NCI-H524 treated with DMSO at 0.1 percent for 48 hours (cell line): ENCODE results near the gene NHERF1.

Experiments used
- DNase-seq: peaks from one replicate; lab custom pipeline; 2025; lab: John Stamatoyannopoulos, UW

NHERF1 gene

DNA sequence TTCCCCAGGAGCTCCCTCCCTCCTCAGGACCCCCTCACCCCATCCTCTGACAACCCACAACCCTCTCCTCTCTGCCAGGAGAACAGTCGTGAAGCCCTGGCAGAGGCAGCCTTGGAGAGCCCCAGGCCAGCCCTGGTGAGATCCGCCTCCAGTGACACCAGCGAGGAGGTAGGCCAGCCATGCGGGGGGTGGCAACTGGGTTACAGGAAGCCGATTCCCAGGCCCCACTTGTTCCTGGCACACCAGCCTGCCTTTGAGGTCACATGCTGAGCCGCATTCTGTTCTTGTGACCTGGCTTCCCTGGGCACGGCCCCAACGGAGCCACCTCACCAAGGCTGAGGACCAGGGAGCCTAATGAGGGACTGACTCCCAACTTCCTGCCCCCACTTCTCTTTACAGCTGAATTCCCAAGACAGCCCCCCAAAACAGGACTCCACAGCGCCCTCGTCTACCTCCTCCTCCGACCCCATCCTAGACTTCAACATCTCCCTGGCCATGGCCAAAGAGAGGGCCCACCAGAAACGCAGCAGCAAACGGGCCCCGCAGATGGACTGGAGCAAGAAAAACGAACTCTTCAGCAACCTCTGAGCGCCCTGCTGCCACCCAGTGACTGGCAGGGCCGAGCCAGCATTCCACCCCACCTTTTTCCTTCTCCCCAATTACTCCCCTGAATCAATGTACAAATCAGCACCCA is 19.8 kb downstream of the NHERF1 start:
- no peak for DNase-seq

DNA sequence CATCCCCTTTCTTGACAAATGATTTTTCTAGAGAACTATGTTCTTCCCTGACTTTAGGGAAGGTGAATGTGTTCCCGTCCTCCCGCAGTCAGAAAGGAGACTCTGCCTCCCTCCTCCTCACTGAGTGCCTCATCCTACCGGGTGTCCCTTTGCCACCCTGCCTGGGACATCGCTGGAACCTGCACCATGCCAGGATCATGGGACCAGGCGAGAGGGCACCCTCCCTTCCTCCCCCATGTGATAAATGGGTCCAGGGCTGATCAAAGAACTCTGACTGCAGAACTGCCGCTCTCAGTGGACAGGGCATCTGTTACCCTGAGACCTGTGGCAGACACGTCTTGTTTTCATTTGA is 20.3 kb downstream of the NHERF1 start:
- no peak for DNase-seq

DNA sequence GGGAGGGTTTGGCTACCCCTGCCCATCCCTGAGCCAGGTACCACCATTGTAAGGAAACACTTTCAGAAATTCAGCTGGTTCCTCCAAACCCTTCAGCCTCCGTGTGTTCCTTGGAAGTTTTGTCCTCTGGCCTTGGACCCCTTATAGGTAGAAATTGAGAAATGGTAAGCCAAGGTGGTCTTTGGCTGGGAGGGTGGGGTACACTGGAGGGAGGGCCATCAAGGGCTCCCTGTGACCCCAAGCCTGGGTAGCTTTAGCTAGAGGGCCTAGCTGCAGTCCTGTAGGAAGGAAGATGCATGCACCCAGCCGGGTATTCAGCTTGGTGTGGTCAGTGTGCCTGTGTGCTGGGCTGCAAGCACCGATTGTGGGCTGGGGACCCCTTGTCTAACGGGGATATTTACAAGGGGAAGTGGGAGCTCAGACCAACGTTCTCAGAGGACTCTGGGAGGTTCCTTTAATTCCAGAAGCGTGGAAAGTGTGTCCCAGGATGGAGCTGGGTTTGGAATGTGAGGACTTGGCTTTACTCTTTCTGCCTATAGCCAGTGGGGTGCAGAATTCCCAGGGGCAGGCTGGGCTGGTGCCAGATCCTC is 20.9 kb downstream of the NHERF1 start:
- DNase-seq = no peak

DNA sequence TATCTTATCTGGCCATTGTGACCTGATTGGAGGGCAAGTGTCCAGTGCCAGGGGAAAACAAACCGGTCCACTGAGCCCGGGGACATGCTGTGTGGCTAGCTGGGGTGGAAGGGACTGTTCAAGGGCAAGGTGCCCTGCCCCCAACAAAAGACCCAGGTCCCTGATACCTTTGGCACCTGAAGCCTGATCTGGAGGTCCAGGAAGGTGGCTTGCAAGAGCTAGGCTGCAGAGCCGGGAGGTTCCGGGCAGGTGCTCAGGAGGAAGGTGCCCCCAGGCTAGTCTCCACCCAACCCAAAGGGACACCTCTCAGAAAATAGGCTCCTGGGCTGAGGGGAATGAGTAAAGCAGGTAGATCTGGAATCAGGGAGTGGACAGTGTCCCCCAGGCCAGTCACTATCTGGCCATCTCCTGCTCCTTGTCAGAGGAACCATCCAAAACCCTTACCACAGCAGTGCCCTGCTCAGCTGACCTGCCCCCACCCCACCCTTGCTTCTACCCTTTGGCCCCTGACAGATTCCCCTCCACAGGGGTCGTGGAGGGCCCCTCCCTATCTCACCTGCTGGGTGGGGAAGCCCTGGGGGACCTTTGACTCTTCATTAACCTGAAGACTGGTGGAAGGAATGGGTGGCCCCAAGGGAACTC is 21.5 kb downstream of the NHERF1 start:
- DNase-seq = no peak

DNA sequence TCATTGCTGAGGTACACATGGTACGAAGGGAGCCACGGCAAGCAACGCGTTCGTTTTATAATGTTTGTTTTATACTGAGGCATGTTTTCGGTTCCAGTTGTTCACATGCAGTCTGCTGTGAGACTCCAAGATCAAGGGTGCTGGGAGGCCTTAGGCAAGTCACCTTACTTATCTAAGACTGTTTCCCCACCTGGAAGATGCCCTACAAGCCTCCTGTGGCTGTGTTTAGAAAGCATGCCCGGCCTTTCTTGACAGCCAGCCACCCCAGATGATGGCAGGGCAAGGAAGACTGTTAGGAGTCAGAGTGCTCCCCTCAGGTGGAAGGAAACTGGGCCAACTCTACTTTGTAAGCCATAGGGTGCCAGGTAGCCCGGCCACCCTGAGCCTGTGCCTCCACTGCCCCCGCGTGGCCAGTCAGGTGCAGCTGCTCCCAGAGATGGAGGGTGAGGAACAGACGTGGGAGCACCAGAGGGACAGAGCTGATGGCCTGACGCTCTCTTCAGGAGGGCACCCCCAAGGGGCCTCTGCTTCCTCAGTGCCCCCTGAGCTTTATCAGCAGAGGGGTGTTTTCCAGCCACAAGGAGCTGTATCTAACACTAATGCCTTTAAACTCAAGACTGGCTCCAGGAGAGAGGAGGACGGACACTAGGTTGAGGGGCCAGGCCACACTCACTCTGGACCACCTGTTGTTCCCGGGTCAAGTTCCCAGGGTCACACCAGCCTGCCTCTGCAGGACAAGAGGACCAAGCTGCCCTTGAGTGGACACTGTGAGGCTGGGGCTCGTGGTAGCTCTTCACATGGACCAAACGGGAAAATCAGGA is 22.3 kb downstream of the NHERF1 start:
- DNase-seq = peak; percentile 12

DNA sequence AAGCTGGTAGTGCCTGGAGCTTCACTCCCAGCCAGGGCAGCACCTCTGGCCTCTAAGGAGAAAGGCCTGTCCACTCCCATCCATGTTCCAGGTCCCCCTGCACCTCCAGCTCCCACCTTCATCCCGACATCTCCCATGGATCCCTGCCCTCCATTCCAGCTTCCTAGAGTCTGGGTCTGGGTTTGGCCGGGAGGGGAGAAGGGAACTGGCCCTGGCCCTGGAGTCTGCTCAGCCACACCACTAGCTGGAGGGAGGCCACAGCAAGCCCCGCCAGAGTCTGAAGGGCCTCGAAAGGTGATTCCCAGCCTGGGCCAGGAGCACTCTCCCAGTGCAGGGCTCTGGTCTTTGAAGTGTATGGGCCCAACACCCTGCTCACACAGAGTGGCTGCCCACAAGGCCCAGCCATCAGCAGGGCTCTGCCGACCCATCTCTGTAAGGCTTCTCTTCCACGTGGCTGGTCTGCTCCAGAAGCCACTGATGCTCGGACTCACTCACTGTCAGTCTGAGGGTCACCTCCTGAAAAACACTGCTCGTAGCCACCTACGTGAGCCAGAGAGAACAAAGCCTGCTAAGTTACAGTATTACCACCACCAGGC is 23.0 kb downstream of the NHERF1 start:
- no peak for DNase-seq

DNA sequence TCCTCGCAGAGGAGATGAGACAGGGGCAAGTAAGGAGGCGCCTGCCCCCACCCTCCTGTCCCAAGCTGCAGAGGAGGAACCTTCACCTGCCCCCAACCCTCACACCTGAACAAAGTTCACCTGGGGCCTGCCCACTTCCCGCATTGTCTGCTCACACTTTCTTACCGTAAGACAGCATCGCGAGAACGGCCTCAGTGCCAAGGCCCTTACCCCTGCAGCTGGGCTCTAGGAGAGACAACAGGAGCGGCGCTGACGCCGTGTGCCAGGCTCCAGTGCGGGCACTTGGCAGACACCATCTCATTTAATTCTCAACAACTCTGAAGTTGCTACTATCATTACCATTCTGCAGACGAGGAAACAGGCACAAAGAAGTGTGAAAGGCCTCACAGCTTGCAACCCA is 23.6 kb downstream of the NHERF1 start:
- DNase-seq = no peak

DNA sequence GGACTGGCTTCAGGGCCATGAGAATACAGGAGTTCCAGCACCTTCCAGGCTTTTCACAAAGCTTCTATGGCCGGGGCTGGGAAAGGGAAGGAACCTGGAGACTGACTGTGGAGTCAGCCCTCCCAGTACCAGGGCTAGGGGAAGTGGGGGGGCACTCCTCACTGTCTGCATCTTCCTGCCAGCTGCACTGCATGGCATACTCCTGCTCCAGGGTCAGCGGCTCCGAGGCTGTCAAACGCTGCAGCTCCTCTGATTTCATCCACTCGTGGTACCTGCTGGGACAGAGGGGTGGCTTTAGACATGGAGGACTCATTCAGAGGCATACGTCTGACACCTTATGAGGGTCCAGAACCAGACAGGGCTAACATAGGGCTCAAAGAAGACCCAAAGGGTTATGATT is 25.0 kb downstream of the NHERF1 start:
- DNase-seq = no peak

DNA sequence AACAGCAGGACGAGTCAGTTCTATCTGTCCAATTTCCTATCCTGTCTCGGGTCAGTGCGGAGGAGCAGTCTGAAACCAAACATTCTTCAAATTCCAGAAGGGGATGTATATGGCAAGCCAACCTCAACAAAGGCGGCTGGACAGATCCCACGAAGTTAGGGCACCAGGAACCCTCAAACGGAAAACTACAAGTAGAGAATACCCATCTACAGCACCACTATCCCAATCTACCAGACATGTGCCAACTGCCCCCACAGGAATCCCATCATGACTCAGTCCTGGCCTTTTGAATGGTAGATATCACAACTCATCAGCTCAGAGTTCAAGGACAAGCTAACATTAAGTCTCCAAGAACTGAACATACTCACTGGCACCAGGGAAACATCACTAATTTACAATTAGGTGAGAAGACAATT is 25.5 kb downstream of the NHERF1 start:
- DNase-seq = no peak

DNA sequence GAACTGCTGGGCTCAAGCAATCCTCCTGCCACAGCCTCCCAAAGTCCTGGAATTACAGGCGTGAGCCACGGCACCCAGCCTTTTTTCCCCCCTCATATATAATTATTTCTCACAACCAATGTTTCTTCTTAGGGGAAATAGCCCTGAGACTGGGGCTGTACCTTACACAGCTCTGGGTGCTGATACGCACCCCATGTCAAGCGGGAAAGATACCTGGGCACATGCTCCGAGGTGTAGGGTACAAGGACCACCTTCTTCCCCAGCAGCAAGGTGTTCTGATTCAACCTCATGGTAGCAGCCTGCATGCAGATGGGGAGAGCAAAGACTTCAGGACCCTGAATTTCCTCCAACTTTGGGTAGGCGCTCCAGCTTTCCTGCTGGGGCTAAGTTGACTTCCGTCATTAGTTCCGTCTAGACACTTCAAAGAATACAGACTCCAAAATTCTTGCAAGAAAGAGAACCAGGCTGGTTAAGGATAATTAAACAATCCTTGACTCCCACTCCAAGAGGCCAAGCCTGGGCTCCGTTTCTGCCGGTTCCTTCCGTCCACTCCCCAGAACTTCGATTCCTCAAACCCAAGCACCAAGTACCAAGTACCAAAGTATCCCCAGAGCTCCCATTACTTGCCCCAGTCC is 27.1 kb downstream of the NHERF1 start:
- no peak for DNase-seq

DNA sequence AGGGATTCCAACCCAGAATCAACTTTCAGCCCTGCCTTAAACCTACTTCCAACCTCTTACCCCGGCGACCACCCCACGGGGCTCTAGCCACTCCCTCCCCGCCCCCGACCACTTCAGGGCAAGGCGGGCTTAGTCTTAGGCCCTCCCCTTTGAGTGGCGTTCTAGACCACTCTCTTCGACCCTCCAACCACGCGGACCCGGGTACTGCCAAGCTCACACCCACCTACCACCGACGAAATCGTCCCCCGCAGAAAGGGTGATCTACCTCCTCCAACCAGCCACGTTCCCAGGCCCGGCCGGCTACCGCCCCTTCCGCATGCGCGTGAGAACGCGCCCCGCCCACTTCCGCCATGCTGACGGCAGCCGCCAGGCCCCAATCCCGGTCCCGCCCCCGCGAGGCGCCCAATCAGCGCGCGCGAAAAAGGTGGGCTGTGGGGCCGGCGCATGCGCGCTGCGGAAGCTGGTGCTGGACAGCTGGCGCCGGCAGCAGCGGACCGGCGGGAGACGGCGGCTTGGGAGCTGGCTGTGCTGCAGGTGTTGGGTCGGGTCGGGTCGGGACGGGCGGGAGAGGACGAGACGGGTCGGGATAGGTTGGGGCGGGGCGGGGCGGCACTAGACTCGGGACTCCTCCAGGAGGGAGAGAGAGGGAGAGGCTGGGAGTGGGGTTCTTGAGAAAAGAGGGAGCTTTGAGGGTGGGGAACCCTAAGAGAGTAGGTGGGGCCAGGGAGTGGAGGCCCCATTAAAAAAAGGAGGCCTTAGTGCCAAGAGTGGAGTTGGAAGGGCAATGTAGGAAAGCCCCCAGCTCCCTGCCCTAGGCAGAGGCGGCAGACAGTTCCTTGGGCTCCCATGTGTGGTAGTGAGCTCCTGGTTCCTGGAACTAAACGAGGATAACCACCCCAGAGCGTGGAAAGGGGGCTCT is 27.9 kb downstream of the NHERF1 start, which contains the start of gene NAT9:
NAT9 (minus strand) TSS at position 302 of the 919 bp plus-strand sequence. CDS start 647 bp downstream, outside the sequence.
- DNase-seq = peak; percentile 84

DNA sequence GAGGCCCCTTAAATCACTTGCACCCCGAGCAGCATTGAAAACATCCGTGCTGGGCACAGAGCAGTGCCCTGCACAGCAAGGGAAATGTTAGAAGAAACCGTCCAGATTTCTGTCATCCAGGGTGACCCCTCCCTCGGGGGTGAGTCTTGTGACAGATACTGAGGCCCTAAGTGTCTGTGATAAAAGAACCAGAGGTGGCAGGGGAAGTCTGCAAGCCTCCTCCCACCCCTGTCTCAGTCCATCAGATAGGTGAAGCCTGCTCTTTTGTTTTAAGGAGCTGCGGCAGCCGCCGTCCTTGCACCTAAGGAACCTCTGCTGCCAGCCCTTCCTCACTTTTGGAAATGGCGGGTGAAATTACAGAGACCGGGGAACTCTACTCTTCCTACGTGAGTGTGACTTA is 28.6 kb downstream of the NHERF1 start:
- DNase-seq = no peak

DNA sequence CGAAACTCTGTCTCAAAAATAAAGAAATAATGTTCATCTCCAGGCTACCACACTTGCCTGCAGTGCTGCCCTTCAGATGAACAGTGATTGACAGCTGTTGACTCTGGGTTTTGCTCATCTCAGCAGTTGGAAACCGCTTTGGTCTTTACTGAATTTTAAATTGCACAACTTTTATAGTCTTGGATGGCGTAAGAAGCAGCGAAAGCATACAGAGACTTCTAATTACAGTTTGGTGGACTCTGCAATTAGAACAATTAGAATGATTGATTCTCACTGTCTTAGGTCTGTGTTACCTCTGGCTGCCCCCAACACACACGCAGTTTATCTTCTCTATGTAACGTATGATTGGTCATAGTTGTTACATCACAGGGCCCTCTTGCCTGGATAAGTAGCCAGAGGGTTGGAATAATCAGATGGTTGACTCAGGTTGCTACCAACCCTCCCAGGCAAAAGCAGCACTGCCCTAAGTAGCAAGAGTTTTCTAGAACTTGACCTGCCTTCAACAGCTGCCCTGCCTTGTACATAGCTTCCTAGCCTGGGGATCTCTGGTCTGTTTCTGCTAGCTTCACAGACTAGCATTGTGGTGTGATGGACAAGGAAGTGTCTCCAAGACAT is 29.6 kb downstream of the NHERF1 start:
- no peak for DNase-seq

DNA sequence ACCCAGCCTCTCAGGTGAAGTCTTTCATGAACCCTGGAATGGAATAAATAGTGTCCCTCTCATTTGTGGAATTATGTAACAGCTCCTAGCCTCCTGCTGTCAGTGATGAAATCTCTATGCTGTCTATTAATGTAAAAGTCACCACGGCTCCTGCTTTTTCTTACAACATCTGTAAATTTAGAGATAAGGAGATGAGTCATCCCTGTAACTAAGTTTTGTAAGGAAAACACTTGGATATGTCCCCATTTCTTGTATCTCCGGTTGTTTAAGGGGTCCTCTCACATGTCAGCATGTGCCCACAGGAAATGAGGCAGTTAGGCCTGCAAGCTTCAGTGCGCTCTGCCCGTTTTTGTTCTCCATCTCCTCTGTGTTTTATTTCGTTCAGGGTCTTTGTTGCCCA is 30.5 kb downstream of the NHERF1 start:
- no peak for DNase-seq

DNA sequence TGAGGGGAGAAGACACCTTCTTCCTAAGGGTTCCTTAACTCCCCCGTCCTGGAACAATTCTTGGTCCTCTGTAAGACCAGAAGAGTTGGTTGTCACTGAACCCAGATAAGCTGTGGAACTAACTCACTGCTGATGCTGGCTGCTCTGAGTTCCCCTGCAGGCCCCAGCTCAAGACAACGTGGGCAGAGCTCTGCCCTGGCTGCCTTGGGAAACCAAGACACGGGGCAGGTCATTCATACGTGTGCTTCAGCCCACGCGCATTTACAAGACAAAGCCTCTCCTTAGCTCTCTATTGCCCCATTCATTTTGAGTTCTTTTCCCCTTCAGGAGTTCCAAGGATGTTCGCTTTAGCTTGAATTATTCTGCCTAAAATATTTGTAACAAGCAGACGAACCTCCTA is 31.1 kb downstream of the NHERF1 start:
- no peak for DNase-seq

DNA sequence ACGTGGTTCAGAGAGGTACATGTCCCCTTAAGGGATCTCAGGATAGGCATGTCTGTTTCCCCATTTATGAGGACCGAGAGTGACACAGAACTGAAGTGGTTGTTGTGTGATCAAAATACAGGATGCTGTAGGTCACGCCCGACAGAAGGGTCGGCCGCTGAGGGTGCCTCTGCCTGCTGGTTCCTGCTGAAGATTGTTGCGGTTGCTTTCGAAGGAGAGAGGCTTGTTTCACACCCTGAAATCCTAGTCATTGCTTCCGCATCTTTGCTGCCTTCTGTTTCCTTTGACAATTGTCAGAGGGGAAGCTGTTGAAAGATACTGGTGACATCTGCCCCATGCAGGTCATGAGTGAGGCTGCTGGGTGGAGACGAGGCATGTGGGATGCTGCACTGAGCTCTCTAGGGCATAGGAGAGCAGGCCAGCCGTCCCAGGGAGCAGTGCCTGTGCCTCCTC is 31.5 kb downstream of the NHERF1 start:
- no peak for DNase-seq

DNA sequence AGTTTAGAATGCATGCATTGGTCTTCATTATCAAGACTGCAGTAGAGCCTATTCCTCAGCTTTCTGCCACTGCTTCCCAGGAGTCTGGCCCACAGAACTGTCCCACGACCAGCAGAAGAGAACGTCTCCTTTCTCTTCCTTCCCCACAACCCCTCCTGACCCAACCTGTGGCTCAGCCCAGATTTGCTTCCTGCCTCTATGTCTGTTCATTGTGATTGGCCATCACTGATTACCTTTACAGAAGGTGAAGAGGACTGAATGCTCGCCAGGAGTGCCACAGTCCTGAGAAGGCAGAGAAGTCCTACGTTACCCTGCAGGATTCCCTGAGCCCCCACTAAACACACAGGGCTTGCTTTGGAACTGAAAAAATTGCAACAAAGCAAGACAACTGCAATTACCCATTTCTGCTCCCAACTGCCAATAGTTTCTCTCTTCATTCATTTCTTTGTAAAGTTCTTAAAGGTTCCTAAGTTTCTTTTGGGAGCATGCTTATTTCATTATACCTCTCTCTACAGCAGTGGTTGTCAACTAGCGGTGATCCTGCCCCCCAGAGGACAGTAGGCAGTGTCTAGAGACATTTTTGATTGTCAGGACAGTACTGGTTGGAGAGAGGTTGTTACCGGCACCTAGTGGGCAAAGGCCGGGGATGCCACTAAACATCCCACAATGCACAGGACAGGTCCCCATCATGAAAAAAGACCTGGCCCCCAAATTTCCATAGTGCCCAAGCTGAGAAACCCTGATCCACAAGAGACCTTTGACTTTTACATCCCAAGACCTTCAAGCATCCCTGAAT is 32.2 kb downstream of the NHERF1 start:
- DNase-seq = peak; percentile 26

DNA sequence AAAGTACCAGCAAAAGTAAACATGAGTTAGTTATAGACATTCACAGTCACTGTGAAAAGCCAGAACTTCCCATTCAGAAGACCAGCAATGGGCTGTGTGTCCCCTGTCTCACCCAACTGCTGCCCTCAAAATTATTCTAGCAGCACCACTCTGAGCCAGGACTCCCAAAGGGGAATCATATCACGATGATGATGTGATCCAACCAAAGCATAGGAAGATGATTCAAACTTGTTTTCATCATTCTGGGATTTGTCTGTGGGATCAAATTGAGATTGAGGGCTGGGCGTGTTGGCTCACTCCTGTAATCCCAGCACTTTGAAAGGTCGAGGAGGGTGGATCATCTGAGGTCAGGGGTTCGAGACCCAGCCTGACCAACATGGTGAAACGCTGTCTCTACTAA is 34.1 kb downstream of the NHERF1 start:
- no peak for DNase-seq

DNA sequence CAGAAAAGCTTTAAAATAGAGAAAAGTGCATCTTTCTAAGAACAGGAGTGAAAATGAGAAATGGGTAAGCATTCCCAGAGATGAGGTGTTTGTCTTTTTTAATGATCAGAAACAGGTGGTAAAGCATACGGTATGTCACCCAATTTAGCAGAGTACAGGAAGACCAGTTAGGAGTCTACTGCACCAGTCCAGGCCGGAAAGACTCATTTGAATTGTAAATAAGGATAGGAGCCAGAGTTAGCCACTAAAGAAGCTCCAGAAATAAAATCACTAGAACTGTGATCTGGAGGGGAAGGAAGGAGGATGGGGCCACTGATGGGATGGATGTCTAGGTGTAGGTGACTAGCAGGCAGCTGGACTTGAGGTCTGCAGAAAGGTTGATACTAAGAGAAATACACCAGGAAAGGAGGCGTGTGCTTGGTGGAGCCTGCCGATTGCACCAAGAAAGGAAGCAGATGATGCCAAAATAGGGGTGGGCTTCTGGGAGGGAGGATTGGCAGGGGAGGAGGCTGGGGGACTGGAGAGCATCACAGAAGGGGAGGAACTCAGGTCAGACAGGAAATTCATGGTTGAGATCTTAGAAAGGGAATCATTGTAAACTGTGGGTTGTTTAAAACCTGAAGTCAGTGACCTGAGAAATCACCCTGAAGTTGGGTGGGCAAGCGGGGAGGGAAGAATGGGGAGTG is 35.8 kb downstream of the NHERF1 start:
- DNase-seq = no peak
